HAP-1 (cell line): ENCODE data around the gene CCBE1.
"Not testable (repeated sequence)": the region's sequence is repeated elsewhere in the genome, so short reads cannot be mapped to it uniquely, and the experiment has no call there.

Experiments used
- DNase-seq, 2 experiments: peaks; one replicate each; pipeline ENCODE4 v3.0.0-alpha.2; 2016 to 2020; ENCODE audit warnings: low spot score in 2 of 2
- H3K27me3 ChIP-seq: fragments of 250-450 bp; sonication (Bioruptor Pico); 2 replicates; pipeline ENCODE4 v1.5.1; 2020; ENCODE audit warnings: low read depth, mild to moderate bottlenecking, moderate library complexity
- H3K36me3 ChIP-seq: fragments of 250-450 bp; sonication (Bioruptor Pico); replicated peaks from 2 replicates; pipeline ENCODE4 v1.5.1; 2020; ENCODE audit warnings: mild to moderate bottlenecking
- H3K4me1 ChIP-seq: fragments of 250-450 bp; sonication (Bioruptor Pico); 2 replicates; pipeline ENCODE4 v1.5.1; 2020; ENCODE audit warnings: mild to moderate bottlenecking
- H3K4me3 ChIP-seq: fragments of 250-450 bp; sonication (Bioruptor Pico); 2 replicates; pipeline ENCODE4 v1.5.1; 2020; ENCODE audit warnings: mild to moderate bottlenecking, moderate library complexity
- H3K9me3 ChIP-seq: fragments of 250-450 bp; sonication (Bioruptor Pico); 2 replicates; pipeline ENCODE4 v1.5.1; 2020; ENCODE audit warnings: mild to moderate bottlenecking, moderate library complexity
- in situ Hi-C: fragments of 300-500 bp; cut with MboI; formaldehyde crosslinking; loops from 3 replicates; pipeline ENCODE4 v1.14.3; 2020; ENCODE audit warnings: low sequenced_read_pairs, inconsistent platforms, mixed read lengths

The CCBE1 gene

GRCh38 chr18:59697236-59697932, at the start of gene CCBE1:
TSS of gene CCBE1 (minus strand) at chr18:59697423.
- Histone ChIP-seq H3K4me3 (peak within 1 kb of the TSS; percentile 24), H3K27me3 (peaks cover 12% of the 10 kb centered on the region), H3K36me3 (no peaks in the 10 kb centered on the region), H3K4me1 (no peaks in the 10 kb centered on the region; the same call in 1 of the 2 replicates), H3K9me3 (no peaks in the 10 kb centered on the region)
- in situ Hi-C loops, result no loop called here
- peak; percentile 10 to 80 for DNase-seq

GRCh38 chr18:59744271-59744721, 47.1 kb upstream of the CCBE1 start:
- Histone ChIP-seq H3K9me3 (no peaks in the 10 kb centered on the region), H3K4me3 (no peak overlapping the region), H3K27me3 (no peaks in the 10 kb centered on the region), H3K36me3 (no peaks in the 10 kb centered on the region), H3K4me1 (peaks cover 7% of the 10 kb centered on the region)
- in situ Hi-C loops, result no loop called here
- no peak for DNase-seq

DNA sequence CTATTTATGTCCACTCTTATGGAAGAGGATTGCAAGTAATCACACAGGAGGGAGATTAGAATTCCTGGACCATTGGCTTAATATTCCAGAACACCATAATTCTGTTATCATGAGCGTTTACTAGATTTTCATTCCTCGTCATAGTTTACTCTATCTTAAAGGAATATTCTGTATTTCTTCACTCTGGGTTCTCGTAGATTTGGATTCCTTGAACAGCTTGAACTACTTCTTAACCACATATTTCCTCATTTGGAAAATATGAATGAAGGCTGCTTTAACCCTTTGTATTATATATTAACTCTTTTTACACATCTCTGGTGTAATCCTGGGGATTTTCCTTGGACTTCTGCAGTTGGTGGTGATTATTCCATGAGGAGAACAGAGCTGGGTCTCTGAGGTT, 46.3 kb upstream of the CCBE1 start:
- Histone ChIP-seq H3K36me3 (no peaks in the 10 kb centered on the region), H3K4me1 (peaks cover 7% of the 10 kb centered on the region), H3K9me3 (no peaks in the 10 kb centered on the region), H3K27me3 (no peaks in the 10 kb centered on the region), H3K4me3 (no peak overlapping the region)
- in situ Hi-C loops, result no loop called here
- no peak for DNase-seq

DNA sequence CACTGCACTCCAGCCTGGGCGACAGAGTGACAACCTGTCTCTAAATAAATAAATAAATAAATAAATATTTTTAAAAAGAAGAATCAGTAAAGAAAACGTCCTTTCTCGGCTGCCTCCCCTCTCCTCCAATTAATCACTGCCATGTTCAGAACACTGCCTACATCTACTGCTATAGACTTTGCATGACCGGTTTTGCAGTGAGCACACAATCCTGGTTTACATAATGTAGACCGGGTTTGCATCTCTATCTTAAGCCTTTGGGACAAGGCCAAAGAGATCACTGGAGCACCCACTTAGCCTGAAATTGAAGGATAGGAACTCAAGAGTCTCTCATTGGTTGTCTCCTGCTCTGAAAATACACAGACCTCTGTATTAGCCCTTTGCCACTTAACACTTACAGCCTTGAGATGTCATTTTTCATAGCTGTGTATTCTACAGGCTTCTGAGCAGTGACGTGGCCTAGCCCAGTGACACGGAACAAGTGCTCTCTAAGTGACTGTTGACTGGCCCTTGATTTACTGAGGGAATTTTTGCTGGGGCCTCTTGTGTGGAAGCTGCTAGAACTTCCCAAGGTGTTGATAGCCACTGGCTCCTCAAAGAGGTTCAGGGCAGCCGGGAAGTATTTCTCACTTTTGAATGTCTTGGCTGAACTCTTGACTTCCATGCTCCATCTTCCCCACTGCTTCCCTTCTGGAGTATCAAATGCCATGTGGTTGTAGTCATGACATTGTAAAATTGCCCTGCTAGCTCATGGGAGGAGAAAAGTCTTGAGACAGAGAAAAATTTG, 45.3 kb upstream of the CCBE1 start:
- no peaks in the 10 kb centered on the region for H3K36me3 ChIP-seq
- no peak overlapping the region for H3K4me3 ChIP-seq
- H3K9me3 ChIP-seq, result no peaks in the 10 kb centered on the region
- H3K4me1 ChIP-seq, result peaks cover 7% of the 10 kb centered on the region
- no peak for DNase-seq
- no peaks in the 10 kb centered on the region for H3K27me3 ChIP-seq
- in situ Hi-C loops, result no loop called here

- no peaks in the 10 kb centered on the region for H3K36me3 ChIP-seq
- no peak for DNase-seq
- in situ Hi-C loops, result no loop called here
- H3K4me1 ChIP-seq, result peaks cover 7% of the 10 kb centered on the region
- no peaks in the 10 kb centered on the region for H3K9me3 ChIP-seq
- H3K27me3 ChIP-seq, result no peaks in the 10 kb centered on the region
- H3K4me3 ChIP-seq, result no peak overlapping the region
These were observed 42.9 kb upstream of the CCBE1 start for GRCh38 chr18:59740141-59740540.

GRCh38 chr18:59737776-59738300, 40.6 kb upstream of the CCBE1 start:
- Histone ChIP-seq H3K4me1 (peaks cover 7% of the 10 kb centered on the region), H3K36me3 (no peaks in the 10 kb centered on the region), H3K27me3 (no peaks in the 10 kb centered on the region), H3K4me3 (no peak overlapping the region), H3K9me3 (no peaks in the 10 kb centered on the region)
- in situ Hi-C loops, result no loop called here
- no peak for DNase-seq

DNA sequence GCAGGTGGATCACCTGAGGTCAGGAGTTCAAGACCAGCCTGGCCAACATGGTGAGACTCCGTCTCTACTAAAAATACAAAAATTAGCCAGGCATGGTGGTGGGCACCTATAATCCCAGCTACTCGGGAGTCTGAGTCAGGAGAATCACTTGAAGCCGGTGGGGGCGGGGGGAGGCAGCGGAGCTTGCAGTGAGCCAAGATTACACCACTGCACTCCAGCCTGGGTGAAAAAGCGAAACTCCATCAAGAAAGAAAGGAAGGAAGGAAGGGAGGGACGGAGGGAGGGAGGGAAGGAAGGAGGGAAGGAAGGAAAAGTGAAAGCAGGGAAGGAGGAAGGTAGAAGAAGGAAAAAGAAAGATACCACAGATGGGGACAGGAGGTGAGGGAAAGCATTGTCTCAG, 40.1 kb upstream of the CCBE1 start:
- DNase-seq, H3K36me3 ChIP-seq, H3K27me3 ChIP-seq, H3K9me3 ChIP-seq, H3K4me1 ChIP-seq, in situ Hi-C loops, H3K4me3 ChIP-seq: not testable (repeated sequence)

DNA sequence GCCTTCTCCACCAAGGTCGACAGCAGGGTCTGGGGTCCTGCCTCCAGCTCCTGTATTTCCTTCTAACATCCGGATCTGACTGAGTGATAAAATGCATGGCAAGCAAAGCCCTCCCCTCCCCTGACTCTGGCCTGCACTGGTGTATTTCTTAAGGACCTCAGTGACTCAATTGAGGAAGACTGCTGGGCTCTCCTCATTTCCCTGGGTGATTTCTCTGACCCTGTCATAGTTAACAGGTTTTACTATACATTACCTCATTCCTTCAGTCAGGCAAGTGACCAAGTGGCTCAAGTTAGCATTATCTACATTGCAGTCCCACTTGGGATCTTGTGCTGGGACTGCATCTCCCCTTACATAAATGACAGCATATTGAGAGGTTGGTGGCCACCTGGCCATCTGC, 38.8 kb upstream of the CCBE1 start:
- H3K36me3 ChIP-seq, result no peaks in the 10 kb centered on the region
- no peaks in the 10 kb centered on the region for H3K9me3 ChIP-seq
- H3K27me3 ChIP-seq, result no peaks in the 10 kb centered on the region
- H3K4me3 ChIP-seq, result no peak overlapping the region
- in situ Hi-C loops, result no loop called here
- no peak for DNase-seq
- peaks cover 7% of the 10 kb centered on the region for H3K4me1 ChIP-seq

DNA sequence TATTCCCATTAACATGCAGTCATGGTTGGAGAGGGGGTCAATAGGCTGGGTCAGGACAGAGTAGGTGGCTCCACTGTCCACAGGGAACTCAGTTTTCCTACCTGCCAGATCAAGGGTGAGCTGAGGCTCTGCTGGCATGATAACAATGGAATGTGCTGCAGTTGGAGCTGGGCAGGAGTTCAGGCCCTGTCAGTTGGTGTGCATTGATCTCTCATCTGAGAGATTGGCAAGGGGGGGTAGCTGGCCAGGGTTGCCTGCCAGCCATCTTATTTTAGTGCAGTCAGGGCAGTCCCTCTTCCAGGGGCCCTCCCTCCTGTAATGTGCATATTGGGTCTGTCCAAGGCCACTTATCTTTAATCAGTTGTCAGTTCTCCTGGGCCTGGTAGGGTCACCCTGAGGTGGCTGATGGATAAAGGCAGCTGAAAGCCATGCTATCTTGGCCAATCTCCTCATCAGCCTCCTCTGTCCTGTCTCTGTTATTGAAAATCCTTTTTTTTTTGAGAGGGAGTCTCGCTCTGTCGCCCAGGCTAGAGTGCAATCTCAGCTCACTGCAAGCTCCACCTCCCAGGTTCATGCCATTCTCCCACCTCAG, 38.1 kb upstream of the CCBE1 start:
- no peak for DNase-seq
- H3K9me3 ChIP-seq, result no peaks in the 10 kb centered on the region
- H3K4me1 ChIP-seq, result peaks cover 2% of the 10 kb centered on the region
- no peaks in the 10 kb centered on the region for H3K36me3 ChIP-seq
- H3K4me3 ChIP-seq, result no peak overlapping the region
- in situ Hi-C loops, result no loop called here
- H3K27me3 ChIP-seq, result no peaks in the 10 kb centered on the region

- H3K27me3 ChIP-seq, result no peaks in the 10 kb centered on the region
- H3K36me3 ChIP-seq, result no peaks in the 10 kb centered on the region
- no peaks in the 10 kb centered on the region for H3K9me3 ChIP-seq
- no peak overlapping the region for H3K4me3 ChIP-seq
- no peak for DNase-seq
- in situ Hi-C loops, result no loop called here
- no peaks in the 10 kb centered on the region for H3K4me1 ChIP-seq
These were observed 36.2 kb upstream of the CCBE1 start for GRCh38 chr18:59733421-59733820.

DNA sequence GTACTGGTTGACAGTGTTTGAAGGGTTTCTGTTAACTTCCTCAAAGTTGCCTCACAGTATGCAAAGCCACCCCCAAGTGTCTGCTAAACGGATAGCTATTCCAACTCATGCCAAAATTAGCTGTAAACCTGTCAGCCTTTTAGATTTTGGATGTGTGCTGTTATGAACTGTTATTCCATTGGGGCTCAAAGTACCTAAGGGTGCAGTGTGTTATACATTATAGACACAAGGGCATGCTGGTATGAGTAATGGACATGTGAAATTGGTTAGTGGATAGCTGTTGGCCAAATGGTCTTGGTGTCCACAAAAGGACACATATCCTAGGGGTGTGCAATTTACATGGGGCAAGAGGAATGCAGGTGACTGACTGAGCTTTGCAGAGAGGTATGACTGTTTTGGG, 33.7 kb upstream of the CCBE1 start:
- no peak for DNase-seq
- no peak overlapping the region for H3K4me3 ChIP-seq
- no peaks in the 10 kb centered on the region for H3K27me3 ChIP-seq
- no peaks in the 10 kb centered on the region for H3K4me1 ChIP-seq
- H3K36me3 ChIP-seq, result no peaks in the 10 kb centered on the region
- H3K9me3 ChIP-seq, result no peaks in the 10 kb centered on the region
- in situ Hi-C loops, result no loop called here

DNA sequence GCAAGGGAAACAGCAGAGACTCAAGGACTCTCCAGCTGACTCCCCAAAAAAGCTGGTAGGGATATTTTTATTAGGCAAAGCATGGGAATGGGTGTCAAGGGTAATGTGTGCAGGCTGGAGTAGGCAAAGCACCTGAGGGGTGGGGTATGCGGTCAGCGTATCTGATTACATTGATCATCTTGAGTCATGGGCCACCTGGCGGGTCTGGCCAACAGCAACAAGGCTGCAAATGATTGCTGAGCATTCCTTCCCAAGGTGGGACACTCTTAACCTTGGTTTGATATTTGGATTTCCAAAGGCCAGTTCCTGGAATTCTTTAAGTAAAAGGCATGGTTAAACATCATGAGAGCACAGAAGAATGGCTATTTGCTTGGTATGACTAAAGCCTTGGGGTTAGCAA, 32.6 kb upstream of the CCBE1 start:
- no peak overlapping the region for H3K4me3 ChIP-seq
- H3K4me1 ChIP-seq, result no peaks in the 10 kb centered on the region
- H3K27me3 ChIP-seq, result no peaks in the 10 kb centered on the region
- in situ Hi-C loops, result no loop called here
- no peak for DNase-seq
- no peaks in the 10 kb centered on the region for H3K9me3 ChIP-seq
- no peaks in the 10 kb centered on the region for H3K36me3 ChIP-seq

GRCh38 chr18:59728816-59729215, 31.6 kb upstream of the CCBE1 start:
- Histone ChIP-seq H3K4me1 (no peaks in the 10 kb centered on the region), H3K27me3 (no peaks in the 10 kb centered on the region), H3K36me3 (no peaks in the 10 kb centered on the region), H3K9me3 (no peaks in the 10 kb centered on the region), H3K4me3 (no peak overlapping the region)
- in situ Hi-C loops, result no loop called here
- no peak for DNase-seq

- in situ Hi-C loops, result no loop called here
- Histone ChIP-seq H3K9me3 (no peaks in the 10 kb centered on the region), H3K27me3 (no peaks in the 10 kb centered on the region), H3K4me3 (no peak overlapping the region), H3K4me1 (no peaks in the 10 kb centered on the region), H3K36me3 (no peaks in the 10 kb centered on the region)
- no peak for DNase-seq
These were observed 27.9 kb upstream of the CCBE1 start for GRCh38 chr18:59725142-59725541.
